Mucosa of stomach (tissue), 1 donor: ENCODE results near the gene NOS1.

Experiments used
- H3K27me3 ChIP-seq: one replicate; pipeline ENCODE4 v1.7.0; 2013; ENCODE audit warnings: mild to moderate bottlenecking, low read length; ENCODE audit not compliant: control insufficient read depth, insufficient read depth
- H3K36me3 ChIP-seq: one replicate; pipeline ENCODE4 v1.7.0; 2013; ENCODE audit warnings: low read length; ENCODE audit not compliant: control insufficient read depth, insufficient read depth
- H3K4me1 ChIP-seq: one replicate; pipeline ENCODE4 v1.7.0; 2013; ENCODE audit warnings: mild to moderate bottlenecking, low read length; ENCODE audit not compliant: control insufficient read depth, insufficient read depth
- H3K4me3 ChIP-seq: one replicate; pipeline ENCODE4 v1.7.0; 2013; ENCODE audit warnings: low read length
- H3K9ac ChIP-seq: one replicate; pipeline ENCODE4 v1.7.0; 2013; ENCODE audit warnings: mild to moderate bottlenecking, low read length, moderate library complexity
- H3K9me3 ChIP-seq: one replicate; pipeline ENCODE4 v1.7.0; 2013; ENCODE audit warnings: mild to moderate bottlenecking, low read length, moderate library complexity; ENCODE audit not compliant: control insufficient read depth
- donor health status: Pancreatic carcinoma.

Gene NOS1

GRCh38 chr12:117343296-117343695 lies 18.1 kb downstream of the NOS1 start:
- no peaks in the 10 kb centered on the region for H3K27me3 ChIP-seq
- no peaks in the 10 kb centered on the region for H3K36me3 ChIP-seq
- no peak overlapping the region for H3K4me3 ChIP-seq
- no peaks in the 10 kb centered on the region for H3K4me1 ChIP-seq
- H3K9me3 ChIP-seq = no peaks in the 10 kb centered on the region
- H3K9ac ChIP-seq = no peak overlapping the region

DNA sequence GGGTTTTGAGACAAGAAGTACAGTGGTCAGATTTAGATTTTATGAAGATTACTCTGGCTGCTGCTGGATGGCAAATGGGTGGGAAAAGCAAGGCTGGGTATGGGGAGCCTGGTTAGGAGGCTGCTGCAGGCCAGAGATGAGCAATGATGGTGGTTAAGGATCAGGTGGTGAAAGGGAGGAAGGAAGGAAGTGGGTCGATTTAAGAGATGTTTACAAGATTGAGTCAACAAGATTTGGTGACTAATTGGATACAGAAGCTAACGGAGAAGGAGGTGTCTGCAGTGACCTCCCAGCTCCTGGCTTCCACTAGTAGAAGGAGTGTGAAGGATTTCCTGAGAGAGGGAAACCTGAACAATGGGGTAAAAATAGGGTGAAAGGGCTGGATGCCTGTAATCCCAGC lies 18.7 kb downstream of the NOS1 start:
- H3K27me3 ChIP-seq = no peaks in the 10 kb centered on the region
- H3K9me3 ChIP-seq = no peaks in the 10 kb centered on the region
- no peaks in the 10 kb centered on the region for H3K4me1 ChIP-seq
- no peaks in the 10 kb centered on the region for H3K36me3 ChIP-seq
- H3K4me3 ChIP-seq = no peak overlapping the region
- H3K9ac ChIP-seq = no peak overlapping the region

GRCh38 chr12:117342247-117342646 lies 19.2 kb downstream of the NOS1 start:
- no peaks in the 10 kb centered on the region for H3K27me3 ChIP-seq

DNA sequence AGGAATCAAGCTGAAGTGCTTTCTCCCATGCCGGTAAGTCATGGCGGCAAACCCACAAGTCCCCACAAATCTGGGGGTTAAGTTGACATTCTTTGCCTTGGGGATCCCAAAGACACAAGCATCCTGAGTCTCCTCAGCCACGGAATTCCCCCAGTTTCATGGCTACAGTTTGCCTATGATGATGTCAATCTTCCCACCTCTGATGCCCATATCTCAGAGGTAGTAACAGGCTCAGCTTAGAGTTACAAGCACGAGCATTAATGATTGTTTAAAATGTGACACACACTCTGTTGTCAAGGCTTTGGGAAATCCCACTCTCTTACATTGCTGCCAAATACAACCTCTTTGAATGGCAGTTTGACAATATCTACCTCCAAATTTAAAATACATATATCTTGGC lies 22.3 kb downstream of the NOS1 start:
- Histone ChIP-seq H3K27me3 (no peaks in the 10 kb centered on the region), H3K36me3 (no peaks in the 10 kb centered on the region), H3K4me3 (no peak overlapping the region), H3K9ac (no peak overlapping the region), H3K4me1 (no peaks in the 10 kb centered on the region), H3K9me3 (no peaks in the 10 kb centered on the region)

More at GRCh38 chr12:117342247-117342646, 19.2 kb downstream of the NOS1 start:
- Histone ChIP-seq H3K9ac (no peak overlapping the region), H3K36me3 (no peaks in the 10 kb centered on the region), H3K4me3 (no peak overlapping the region), H3K9me3 (no peaks in the 10 kb centered on the region), H3K4me1 (no peaks in the 10 kb centered on the region)

- Histone ChIP-seq H3K9me3 (no peaks in the 10 kb centered on the region), H3K9ac (no peak overlapping the region), H3K4me3 (no peak overlapping the region), H3K4me1 (no peaks in the 10 kb centered on the region), H3K27me3 (peaks cover 3% of the 10 kb centered on the region), H3K36me3 (no peaks in the 10 kb centered on the region)
These were observed 26.4 kb downstream of the NOS1 start for GRCh38 chr12:117334855-117335587.

- Histone ChIP-seq H3K9me3 (no peaks in the 10 kb centered on the region), H3K9ac (no peak overlapping the region), H3K4me3 (no peak overlapping the region), H3K36me3 (no peaks in the 10 kb centered on the region), H3K4me1 (no peaks in the 10 kb centered on the region), H3K27me3 (peaks cover 3% of the 10 kb centered on the region)
These were observed 27.4 kb downstream of the NOS1 start for GRCh38 chr12:117334051-117334450.

- Histone ChIP-seq H3K36me3 (no peaks in the 10 kb centered on the region), H3K4me1 (no peaks in the 10 kb centered on the region), H3K4me3 (no peak overlapping the region), H3K9ac (no peak overlapping the region), H3K27me3 (peaks cover 3% of the 10 kb centered on the region), H3K9me3 (no peaks in the 10 kb centered on the region)
These were observed 28.0 kb downstream of the NOS1 start for GRCh38 chr12:117333331-117333881.

- H3K9me3 ChIP-seq = no peaks in the 10 kb centered on the region
- H3K4me1 ChIP-seq = no peaks in the 10 kb centered on the region
- no peak overlapping the region for H3K9ac ChIP-seq
- H3K4me3 ChIP-seq = no peak overlapping the region
- no peaks in the 10 kb centered on the region for H3K36me3 ChIP-seq
- H3K27me3 ChIP-seq = peaks cover 3% of the 10 kb centered on the region
These were observed 29.7 kb downstream of the NOS1 start for GRCh38 chr12:117331691-117332090.

GRCh38 chr12:117330441-117331113 lies 30.8 kb downstream of the NOS1 start:
- no peak overlapping the region for H3K4me3 ChIP-seq
- H3K9ac ChIP-seq = no peak overlapping the region
- H3K36me3 ChIP-seq = no peaks in the 10 kb centered on the region
- H3K27me3 ChIP-seq = peaks cover 3% of the 10 kb centered on the region
- no peaks in the 10 kb centered on the region for H3K4me1 ChIP-seq
- H3K9me3 ChIP-seq = no peaks in the 10 kb centered on the region

DNA sequence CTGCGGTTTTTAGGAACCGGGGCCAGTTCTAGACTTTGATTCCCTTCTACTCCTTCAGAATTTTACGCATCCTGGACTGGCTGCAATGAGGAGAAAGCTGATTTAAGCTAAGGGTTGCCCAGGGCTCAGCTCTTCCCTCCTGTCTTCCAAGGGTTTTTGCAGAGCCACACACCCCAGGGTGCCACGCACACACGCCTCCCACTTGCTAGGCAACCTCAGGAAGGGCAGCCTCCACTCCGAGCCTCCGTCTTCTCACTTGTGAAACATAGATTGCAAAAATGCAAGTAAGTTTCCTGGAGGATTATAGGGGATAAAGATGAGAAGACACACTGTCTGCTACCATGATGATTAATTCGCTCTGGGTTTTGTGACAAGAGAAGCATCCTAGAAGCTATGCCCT lies 31.7 kb downstream of the NOS1 start:
- peaks cover 3% of the 10 kb centered on the region for H3K27me3 ChIP-seq

DNA sequence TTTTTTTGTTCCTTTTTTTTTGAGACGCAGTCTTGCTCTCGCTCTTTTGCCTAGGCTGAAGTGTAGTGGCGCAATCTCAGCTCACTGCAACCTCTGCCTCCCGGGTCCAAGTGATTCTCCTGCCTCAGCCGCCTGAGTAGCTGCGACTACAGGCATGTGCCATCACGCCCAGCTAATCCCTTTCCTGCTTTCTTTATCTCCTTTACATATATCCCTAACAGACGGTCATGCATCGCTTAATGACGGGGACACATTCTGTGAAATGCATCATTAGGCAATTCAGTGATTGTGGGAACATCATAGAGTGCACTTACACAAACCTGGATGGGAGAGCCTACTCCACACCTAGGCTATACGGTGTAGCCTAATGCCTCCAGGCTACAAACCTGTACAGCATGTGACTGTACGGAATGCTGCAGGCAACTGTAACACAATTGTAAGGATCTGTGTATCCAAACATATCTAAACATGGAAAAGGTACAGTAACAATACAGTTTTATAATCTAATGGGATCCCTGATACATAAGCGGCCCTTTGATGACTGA lies 32.8 kb downstream of the NOS1 start:
- no peak overlapping the region for H3K9ac ChIP-seq
- H3K4me1 ChIP-seq = no peaks in the 10 kb centered on the region
- H3K4me3 ChIP-seq = no peak overlapping the region
- no peaks in the 10 kb centered on the region for H3K9me3 ChIP-seq
- no peaks in the 10 kb centered on the region for H3K36me3 ChIP-seq
- H3K27me3 ChIP-seq = peaks cover 3% of the 10 kb centered on the region

More for the DNA sequence above, 31.7 kb downstream of the NOS1 start:
- H3K4me3 ChIP-seq = no peak overlapping the region
- no peak overlapping the region for H3K9ac ChIP-seq
- H3K36me3 ChIP-seq = no peaks in the 10 kb centered on the region
- no peaks in the 10 kb centered on the region for H3K4me1 ChIP-seq
- no peaks in the 10 kb centered on the region for H3K9me3 ChIP-seq

DNA sequence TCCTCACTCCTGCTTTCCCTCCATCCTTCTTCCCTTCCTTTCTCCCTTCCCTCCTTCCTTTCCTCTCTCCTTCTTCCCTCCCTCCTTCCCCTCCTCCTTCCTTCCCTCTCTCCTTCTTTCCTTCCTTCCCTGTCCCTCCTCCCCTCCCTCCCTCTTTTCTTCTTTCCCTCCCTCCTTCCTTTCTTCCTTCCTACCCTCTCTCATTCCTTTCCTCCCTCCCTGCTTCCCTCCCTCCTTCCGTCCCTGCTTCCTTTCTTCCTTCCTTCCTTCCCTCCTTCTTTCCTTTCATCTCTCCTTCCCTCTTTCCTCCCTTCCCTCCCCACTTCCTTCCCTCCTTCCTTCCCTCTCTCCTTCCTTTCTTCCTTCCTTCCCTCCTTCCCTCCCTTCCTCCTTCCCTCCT lies 39.0 kb downstream of the NOS1 start:
- no peaks in the 10 kb centered on the region for H3K9me3 ChIP-seq
- H3K4me1 ChIP-seq = no peaks in the 10 kb centered on the region
- H3K4me3 ChIP-seq = no peak overlapping the region
- H3K9ac ChIP-seq = no peak overlapping the region
- H3K27me3 ChIP-seq = no peaks in the 10 kb centered on the region
- no peaks in the 10 kb centered on the region for H3K36me3 ChIP-seq
